ENCODE results near the gene P4HA2. TPM values are rescaled to one million over a fixed set of nuclear protein-coding genes. Genes with fewer than 3 reads are reported as not detected.

The P4HA2 gene
- total RNA-seq, 1 donor from 2014 or later, result 75.7 TPM

GRCh38 chr5:132181011-132181629 is 46.5 kb downstream of the P4HA2 start:
- Histone ChIP-seq H3K36me3 (no peaks in the 10 kb centered on the region), H3K27me3 (ENCODE audit: low read depth) (no peaks in the 10 kb centered on the region), H3K4me1 (no peaks in the 10 kb centered on the region), H3K4me3 (no peak overlapping the region), H3K9me3 (no peaks in the 10 kb centered on the region), H3K27ac (no peak overlapping the region)
- TF ChIP-seq CTCF (IDR thresholded peaks at IDR 0.05), result no peak
- intact Hi-C loops (cut with DNase I), result no loop called here
- ATAC-seq (peak; percentile 35 to 45), DNase-seq (no peak)

- Histone ChIP-seq H3K4me1 (no peaks in the 10 kb centered on the region), H3K9me3 (no peaks in the 10 kb centered on the region), H3K4me3 (no peak overlapping the region), H3K27me3 (ENCODE audit: low read depth) (no peaks in the 10 kb centered on the region), H3K36me3 (no peaks in the 10 kb centered on the region), H3K27ac (no peak overlapping the region)
- ATAC-seq (peak; percentile 58 to 59), DNase-seq (no peak)
- intact Hi-C loops (cut with DNase I), result no loop called here
- TF ChIP-seq CTCF (IDR thresholded peaks at IDR 0.05), result peak; percentile 59
These were observed 47.4 kb downstream of the P4HA2 start for GRCh38 chr5:132180134-132180745.

- intact Hi-C loops (cut with DNase I), result no loop called here
- no peak for DNase-seq
- H3K27ac ChIP-seq, result no peak overlapping the region
These were observed 48.2 kb downstream of the P4HA2 start for GRCh38 chr5:132179405-132179804.

DNA sequence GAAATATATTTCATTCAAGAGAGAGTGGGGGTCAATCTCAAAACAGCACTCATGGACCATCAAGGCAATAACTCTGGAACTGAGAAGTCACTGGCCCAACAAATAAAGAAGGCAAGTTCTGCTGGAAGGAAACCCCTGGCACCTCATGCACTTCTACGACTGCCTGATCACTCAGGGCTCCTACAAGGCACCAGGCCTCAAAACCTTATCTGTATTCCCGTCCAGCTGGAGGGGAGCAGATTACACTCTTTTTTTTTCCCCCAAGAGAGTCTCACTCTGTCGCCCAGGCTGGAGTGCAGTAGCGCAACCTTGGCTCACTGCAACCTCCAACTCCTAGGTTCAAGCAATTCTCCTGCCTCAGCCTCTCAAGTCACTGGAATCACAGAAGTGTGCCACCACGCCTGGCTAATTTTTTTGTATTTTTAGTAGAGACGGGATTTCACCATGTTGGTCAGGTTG is 49.9 kb downstream of the P4HA2 start:
- no peak for TF ChIP-seq CTCF (IDR thresholded peaks at IDR 0.05)
- DNase-seq, result no peak
- H3K9me3 ChIP-seq, result no peaks in the 10 kb centered on the region
- no peak overlapping the region for H3K27ac ChIP-seq
- intact Hi-C loops (cut with DNase I), result no loop called here
- H3K36me3 ChIP-seq, result no peaks in the 10 kb centered on the region
- no peaks in the 10 kb centered on the region for H3K4me1 ChIP-seq
- H3K4me3 ChIP-seq, result no peak overlapping the region
- ATAC-seq, result no peak
- no peaks in the 10 kb centered on the region for H3K27me3 ChIP-seq (ENCODE audit: low read depth)

More at GRCh38 chr5:132179405-132179804, 48.2 kb downstream of the P4HA2 start:
- Histone ChIP-seq H3K4me1 (no peaks in the 10 kb centered on the region), H3K27me3 (ENCODE audit: low read depth) (no peaks in the 10 kb centered on the region), H3K9me3 (no peaks in the 10 kb centered on the region), H3K4me3 (no peak overlapping the region), H3K36me3 (no peaks in the 10 kb centered on the region)
- no peak for TF ChIP-seq CTCF (IDR thresholded peaks at IDR 0.05)
- ATAC-seq, result no peak

DNA sequence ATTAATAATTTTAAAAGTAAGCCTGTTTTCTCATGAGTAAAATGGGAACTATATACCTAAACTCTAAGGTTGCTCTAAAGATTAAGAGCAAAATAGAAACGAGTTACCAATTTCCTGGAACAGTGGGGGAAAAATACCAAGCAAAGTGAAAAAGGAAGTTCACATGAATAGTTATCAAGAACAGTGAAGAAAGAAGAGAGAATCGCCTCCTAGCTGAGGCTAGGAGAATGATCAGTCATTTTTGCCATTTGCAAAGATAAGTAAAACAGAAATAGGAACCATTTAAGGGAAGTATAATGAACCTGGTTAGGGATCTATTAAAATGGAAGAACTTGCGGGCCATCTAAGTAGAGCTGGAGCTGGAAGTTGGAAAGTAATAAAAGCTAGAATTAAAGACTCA is 50.7 kb downstream of the P4HA2 start:
- TF ChIP-seq CTCF (IDR thresholded peaks at IDR 0.05), result no peak
- Histone ChIP-seq H3K4me3 (no peak overlapping the region), H3K27me3 (ENCODE audit: low read depth) (no peaks in the 10 kb centered on the region), H3K4me1 (no peaks in the 10 kb centered on the region), H3K27ac (no peak overlapping the region), H3K9me3 (no peaks in the 10 kb centered on the region), H3K36me3 (no peaks in the 10 kb centered on the region)
- DNase-seq (no peak), ATAC-seq (no peak)
- intact Hi-C loops (cut with DNase I), result no loop called here

All from lower lobe of right lung (tissue), 2 donors.